Measurements from ENCODE around the gene PLPPR5. TPM values are rescaled to one million over a fixed set of nuclear protein-coding genes. Genes with fewer than 3 reads are reported as not detected.

PLPPR5 gene, protein sequence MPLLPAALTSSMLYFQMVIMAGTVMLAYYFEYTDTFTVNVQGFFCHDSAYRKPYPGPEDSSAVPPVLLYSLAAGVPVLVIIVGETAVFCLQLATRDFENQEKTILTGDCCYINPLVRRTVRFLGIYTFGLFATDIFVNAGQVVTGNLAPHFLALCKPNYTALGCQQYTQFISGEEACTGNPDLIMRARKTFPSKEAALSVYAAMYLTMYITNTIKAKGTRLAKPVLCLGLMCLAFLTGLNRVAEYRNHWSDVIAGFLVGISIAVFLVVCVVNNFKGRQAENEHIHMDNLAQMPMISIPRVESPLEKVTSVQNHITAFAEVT
- not detected in 5 replicates for total RNA-seq (2022; extraction: Qiagen RNA extraction)

DNA sequence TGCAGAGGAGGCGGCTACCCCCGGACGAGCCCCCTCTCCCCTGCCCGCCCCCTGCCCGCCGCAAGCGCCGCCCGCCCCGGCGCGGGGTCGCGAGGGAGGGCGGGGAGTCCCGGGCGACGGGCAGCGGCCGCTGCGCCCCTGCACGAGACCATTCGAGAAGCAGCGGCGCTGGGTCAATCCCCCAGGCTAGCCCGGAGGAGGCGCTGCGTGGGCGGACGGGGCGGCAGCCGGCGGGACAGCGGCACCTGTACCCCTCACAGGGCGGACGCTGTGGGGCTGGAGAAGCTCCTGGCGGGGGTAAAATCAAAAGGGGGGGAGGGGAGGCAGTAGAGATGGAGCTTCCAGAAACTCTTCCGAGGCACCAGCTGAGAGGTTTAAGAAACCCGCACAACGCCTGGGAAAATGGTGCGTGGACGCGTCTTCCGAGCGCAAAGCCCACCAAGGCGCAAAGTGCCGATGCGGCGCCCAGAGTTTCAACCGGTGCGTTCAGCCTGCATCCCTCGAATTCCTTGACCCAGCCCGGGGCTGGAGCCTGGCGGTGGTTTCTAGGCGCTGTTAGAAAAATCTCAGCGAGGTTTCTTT, at the start of gene PLPPR5:
Gene PLPPR5 (minus strand): TSS at position 1 of the 582 bp plus-strand sequence. CDS start 190 bp downstream, outside the sequence.

